HepG2 (cell line): Measurements from ENCODE around the gene SPPL2B. TPM values are rescaled to one million over a fixed set of nuclear protein-coding genes. Genes with fewer than 3 reads are reported as not detected.

ENCODE experiments used
- ETV6 ChIP-seq: sonication (generic); formaldehyde crosslinking; conservative IDR thresholded peaks from 2 replicates; pipeline ENCODE4 v1.4.0; 2020; ENCODE audit warnings: missing genetic modification reagents
- TCF7L2 ChIP-seq: IDR thresholded peaks from 2 replicates; pipeline ENCODE4 v1.6.1; 2011; ENCODE audit warnings: mild to moderate bottlenecking, low read depth, low read length, moderate library complexity
- TP53 ChIP-seq: sonication (generic); formaldehyde crosslinking; conservative IDR thresholded peaks from 2 replicates; pipeline ENCODE4 v1.4.0; 2020; ENCODE audit warnings: missing genetic modification reagents
- ZNF547 ChIP-seq: sonication (generic); formaldehyde crosslinking; IDR thresholded peaks from 2 replicates; pipeline ENCODE4 v1.5.1; 2020; ENCODE audit warnings: mild to moderate bottlenecking, missing genetic modification reagents
- ZNF614 ChIP-seq: IDR thresholded peaks from 2 replicates; pipeline ENCODE4 v1.6.1; 2018; ENCODE audit warnings: missing biosample characterization, missing genetic modification reagents, inconsistent platforms, borderline replicate concordance
- polyA plus RNA-seq, 8 experiments: library from polyadenylated mRNA; depleted of rRNA in 3 of 8; stranded (reverse) in 7 of 8; unstranded in 1 of 8; fragments of >200 nt; fragmentation: Illumina TruSeq in 4 of 8; extraction: Trizol in 4 of 8; gene quantifications; 2 replicates each; pipeline versions ENCODE4 v1.2.1 to v1.2.3, GENCODE V29; 2011 to 2016; ENCODE audit warnings: low read depth in 4 of 8, missing spikeins in 1 of 8, mixed read lengths in 1 of 8; ENCODE audit not compliant: insufficient read depth in 1 of 8
- total RNA-seq, 5 experiments: library from RNA; depleted of rRNA; stranded (reverse); fragments of >200 nt; fragmentation: Illumina TruSeq; extraction: Trizol; gene quantifications; 2 replicates each; pipeline ENCODE4 v1.2.3, GENCODE V29; 2016; ENCODE audit warnings: low read depth in 1 of 5
- TF ChIP-seq, protein P1 (sequence below): sonication (generic); formaldehyde crosslinking; IDR thresholded peaks from 2 replicates; pipeline ENCODE4 v1.5.0; 2020; ENCODE audit warnings: mild to moderate bottlenecking, missing genetic modification reagents
- TF ChIP-seq, protein P2 (sequence below): sonication (generic); formaldehyde crosslinking; IDR thresholded peaks from 2 replicates; pipeline ENCODE4 v1.8.0; 2022; ENCODE audit warnings: missing genetic modification reagents, mild to moderate bottlenecking, moderate library complexity, borderline replicate concordance
- TF ChIP-seq, protein P3 (sequence below): IDR thresholded peaks from 2 replicates; pipeline ENCODE4 v1.6.1; 2016; ENCODE audit warnings: missing biosample characterization, missing genetic modification reagents, low read depth
- TF ChIP-seq, protein P4 (sequence below): sonication (generic); formaldehyde crosslinking; IDR thresholded peaks from 2 replicates; pipeline ENCODE4 v1.5.1; 2020; ENCODE audit warnings: mild to moderate bottlenecking, moderate library complexity, missing genetic modification reagents
- TF ChIP-seq, protein P5 (sequence below): sonication (generic); formaldehyde crosslinking; IDR thresholded peaks from 2 replicates; pipeline ENCODE4 v1.4.0; 2020; ENCODE audit warnings: mild to moderate bottlenecking, missing genetic modification reagents

Gene SPPL2B
- total and polyA plus RNA-seq, 2 of the 13 experiments (the other 11 are each of a cell fraction or from before 2014, with no cell fraction given): 14.9 to 15.2 TPM

DNA sequence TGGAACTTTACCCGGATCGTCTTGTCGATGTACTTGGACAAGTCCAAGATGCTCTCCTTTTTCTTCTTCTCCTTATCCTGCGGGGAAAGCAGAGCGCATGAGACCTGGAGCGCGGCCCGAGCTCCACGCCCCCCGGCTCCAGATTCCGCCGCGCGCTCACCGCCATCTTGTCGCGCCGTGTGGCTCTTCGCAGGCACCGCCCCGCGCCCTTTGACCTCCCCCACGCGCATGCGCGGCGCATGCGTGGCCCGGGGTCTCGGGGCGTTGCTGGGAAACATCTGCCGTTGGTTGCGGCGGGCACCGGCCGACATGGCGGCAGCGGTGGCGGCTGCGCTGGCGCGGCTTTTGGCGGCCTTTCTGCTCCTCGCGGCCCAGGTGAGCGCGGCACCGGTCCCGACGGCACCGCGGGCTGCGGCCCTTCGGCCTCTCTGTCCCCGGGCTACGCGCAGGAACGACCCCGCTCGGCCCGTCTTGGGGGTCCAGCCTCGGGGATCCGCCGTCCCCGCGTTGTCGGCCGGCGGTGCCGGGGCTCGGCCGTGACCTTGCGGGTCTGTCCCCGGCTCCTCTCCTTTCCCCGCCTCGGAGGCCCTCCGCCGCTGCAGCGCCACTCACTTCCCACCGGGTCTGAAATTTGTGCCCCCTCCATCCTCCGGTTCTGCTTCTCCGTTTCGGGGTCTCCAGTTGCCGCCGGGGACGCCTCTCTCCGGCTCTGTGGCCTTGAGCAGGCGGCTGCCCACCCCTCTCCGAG, at the start of gene SPPL2B, which contains the start of gene LSM7 (continued):
- no peak for TF ChIP-seq TP53
- no peak; the same call in 1 of the 2 replicates for TF ChIP-seq ZNF614 (CRISPR knock-in tag)
- TF ChIP-seq ZNF547 (CRISPR knock-in tag): peak; percentile 10; the same call in 1 of the 2 replicates
- TF ChIP-seq, protein P1, sequence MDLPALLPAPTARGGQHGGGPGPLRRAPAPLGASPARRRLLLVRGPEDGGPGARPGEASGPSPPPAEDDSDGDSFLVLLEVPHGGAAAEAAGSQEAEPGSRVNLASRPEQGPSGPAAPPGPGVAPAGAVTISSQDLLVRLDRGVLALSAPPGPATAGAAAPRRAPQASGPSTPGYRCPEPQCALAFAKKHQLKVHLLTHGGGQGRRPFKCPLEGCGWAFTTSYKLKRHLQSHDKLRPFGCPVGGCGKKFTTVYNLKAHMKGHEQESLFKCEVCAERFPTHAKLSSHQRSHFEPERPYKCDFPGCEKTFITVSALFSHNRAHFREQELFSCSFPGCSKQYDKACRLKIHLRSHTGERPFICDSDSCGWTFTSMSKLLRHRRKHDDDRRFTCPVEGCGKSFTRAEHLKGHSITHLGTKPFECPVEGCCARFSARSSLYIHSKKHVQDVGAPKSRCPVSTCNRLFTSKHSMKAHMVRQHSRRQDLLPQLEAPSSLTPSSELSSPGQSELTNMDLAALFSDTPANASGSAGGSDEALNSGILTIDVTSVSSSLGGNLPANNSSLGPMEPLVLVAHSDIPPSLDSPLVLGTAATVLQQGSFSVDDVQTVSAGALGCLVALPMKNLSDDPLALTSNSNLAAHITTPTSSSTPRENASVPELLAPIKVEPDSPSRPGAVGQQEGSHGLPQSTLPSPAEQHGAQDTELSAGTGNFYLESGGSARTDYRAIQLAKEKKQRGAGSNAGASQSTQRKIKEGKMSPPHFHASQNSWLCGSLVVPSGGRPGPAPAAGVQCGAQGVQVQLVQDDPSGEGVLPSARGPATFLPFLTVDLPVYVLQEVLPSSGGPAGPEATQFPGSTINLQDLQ (CRISPR knock-in tag): 0 out of 2 replicates have a peak, but pooled peaks have one; percentile 40
- TF ChIP-seq, protein P2, sequence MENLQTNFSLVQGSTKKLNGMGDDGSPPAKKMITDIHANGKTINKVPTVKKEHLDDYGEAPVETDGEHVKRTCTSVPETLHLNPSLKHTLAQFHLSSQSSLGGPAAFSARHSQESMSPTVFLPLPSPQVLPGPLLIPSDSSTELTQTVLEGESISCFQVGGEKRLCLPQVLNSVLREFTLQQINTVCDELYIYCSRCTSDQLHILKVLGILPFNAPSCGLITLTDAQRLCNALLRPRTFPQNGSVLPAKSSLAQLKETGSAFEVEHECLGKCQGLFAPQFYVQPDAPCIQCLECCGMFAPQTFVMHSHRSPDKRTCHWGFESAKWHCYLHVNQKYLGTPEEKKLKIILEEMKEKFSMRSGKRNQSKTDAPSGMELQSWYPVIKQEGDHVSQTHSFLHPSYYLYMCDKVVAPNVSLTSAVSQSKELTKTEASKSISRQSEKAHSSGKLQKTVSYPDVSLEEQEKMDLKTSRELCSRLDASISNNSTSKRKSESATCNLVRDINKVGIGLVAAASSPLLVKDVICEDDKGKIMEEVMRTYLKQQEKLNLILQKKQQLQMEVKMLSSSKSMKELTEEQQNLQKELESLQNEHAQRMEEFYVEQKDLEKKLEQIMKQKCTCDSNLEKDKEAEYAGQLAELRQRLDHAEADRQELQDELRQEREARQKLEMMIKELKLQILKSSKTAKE (CRISPR knock-in tag): no peak
- no peak for TF ChIP-seq TCF7L2
- TF ChIP-seq, protein P3, sequence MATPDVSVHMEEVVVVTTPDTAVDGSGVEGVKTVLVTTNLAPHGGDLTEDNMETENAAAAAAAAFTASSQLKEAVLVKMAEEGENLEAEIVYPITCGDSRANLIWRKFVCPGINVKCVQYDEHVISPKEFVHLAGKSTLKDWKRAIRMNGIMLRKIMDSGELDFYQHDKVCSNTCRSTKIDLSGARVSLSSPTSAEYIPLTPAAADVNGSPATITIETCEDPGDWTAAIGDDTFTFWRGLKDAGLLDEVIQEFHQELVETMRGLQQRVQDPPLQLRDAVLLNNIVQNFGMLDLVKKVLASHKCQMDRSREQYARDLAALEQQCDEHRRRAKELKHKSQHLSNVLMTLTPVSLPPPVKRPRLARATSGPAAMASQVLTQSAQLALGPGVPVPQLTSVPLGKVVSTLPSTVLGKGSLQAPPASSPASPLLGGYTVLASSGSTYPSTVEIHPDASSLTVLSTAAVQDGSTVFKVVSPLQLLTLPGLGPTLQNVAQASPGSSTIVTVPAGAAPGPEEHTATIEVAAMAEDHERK: 0 out of 2 replicates have a peak, but pooled peaks have one; percentile 25
- no peak; the same call in 1 of the 2 replicates for TF ChIP-seq ETV6 (CRISPR knock-in tag)
- TF ChIP-seq, protein P4, sequence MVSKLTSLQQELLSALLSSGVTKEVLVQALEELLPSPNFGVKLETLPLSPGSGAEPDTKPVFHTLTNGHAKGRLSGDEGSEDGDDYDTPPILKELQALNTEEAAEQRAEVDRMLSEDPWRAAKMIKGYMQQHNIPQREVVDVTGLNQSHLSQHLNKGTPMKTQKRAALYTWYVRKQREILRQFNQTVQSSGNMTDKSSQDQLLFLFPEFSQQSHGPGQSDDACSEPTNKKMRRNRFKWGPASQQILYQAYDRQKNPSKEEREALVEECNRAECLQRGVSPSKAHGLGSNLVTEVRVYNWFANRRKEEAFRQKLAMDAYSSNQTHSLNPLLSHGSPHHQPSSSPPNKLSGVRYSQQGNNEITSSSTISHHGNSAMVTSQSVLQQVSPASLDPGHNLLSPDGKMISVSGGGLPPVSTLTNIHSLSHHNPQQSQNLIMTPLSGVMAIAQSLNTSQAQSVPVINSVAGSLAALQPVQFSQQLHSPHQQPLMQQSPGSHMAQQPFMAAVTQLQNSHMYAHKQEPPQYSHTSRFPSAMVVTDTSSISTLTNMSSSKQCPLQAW: peak; percentile 57; the same call in 1 of the 2 replicates
- TF ChIP-seq, protein P5, sequence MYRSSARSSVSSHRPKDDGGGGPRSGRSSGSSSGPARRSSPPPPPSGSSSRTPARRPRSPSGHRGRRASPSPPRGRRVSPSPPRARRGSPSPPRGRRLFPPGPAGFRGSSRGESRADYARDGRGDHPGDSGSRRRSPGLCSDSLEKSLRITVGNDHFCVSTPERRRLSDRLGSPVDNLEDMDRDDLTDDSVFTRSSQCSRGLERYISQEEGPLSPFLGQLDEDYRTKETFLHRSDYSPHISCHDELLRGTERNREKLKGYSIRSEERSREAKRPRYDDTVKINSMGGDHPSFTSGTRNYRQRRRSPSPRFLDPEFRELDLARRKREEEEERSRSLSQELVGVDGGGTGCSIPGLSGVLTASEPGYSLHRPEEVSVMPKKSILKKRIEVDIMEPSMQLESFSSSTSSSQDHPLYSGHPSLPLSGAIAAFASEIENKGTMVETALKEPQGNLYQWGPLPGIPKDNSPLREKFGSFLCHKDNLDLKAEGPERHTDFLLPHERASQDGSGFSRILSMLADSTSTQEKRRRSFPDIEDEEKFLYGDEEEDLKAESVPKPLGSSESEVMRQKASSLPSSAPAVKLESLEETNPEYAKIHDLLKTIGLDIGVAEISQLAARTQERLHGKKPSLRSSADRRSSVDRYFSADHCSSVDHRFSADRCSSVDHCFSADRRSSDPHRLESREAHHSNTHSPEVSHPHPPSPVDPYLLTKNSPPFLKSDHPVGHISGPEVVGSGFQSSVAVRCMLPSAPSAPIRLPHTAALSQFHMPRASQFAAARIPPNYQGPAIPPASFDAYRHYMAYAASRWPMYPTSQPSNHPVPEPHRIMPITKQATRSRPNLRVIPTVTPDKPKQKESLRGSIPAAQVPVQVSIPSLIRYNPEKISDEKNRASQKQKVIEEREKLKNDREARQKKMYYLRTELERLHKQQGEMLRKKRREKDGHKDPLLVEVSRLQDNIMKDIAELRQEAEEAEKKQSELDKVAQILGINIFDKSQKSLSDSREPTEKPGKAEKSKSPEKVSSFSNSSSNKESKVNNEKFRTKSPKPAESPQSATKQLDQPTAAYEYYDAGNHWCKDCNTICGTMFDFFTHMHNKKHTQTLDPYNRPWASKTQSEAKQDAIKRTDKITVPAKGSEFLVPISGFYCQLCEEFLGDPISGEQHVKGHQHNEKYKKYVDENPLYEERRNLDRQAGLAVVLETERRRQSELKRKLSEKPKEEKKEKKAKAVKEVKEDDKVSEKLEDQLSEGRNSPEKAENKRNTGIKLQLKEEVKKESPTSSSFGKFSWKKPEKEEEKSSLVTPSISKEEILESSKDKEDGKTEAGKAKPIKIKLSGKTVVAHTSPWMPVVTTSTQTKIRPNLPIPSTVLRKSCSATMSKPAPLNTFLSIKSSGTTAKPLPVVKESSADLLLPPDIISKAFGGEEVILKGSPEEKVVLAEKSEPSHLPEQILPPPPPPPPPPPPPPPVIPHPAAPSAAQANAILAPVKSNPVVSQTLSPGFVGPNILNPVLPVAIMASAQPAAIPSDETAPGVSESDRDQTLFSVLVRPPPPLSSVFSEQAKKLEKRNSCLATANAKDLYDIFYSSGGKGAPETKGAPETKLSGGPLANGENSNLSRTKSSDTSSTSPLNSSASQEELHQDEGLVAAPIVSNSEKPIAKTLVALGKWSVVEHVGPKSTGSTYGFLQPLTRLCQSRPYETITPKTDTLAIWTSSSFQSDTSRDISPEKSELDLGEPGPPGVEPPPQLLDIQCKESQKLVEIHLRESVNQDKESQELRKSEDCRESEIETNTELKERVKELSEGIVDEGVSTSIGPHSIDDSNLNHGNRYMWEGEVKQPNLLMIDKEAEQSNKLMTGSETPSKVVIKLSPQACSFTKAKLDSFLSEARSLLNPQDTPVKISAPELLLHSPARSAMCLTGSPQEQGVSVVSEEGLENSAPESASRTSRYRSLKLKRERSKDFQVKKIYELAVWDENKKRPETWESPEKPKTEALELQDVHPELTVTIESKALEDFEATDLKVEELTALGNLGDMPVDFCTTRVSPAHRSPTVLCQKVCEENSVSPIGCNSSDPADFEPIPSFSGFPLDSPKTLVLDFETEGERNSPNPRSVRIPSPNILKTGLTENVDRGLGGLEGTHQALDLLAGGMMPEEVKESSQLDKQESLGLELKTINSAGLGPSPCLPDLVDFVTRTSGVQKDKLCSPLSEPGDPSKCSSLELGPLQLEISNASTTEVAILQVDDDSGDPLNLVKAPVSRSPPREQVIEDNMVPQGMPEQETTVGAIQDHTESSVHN (CRISPR knock-in tag): no peak
